Skeletal muscle tissue (tissue), 4 donors: ENCODE data around the gene SRSF1. TPM values are rescaled to one million over a fixed set of nuclear protein-coding genes. Genes with fewer than 3 reads are reported as not detected.

ENCODE experiments used
- H3K27ac ChIP-seq: one replicate; pipeline ENCODE4 v1.7.0; 2013; ENCODE audit warnings: mild to moderate bottlenecking, low read depth, low read length, inconsistent platforms
- H3K27me3 ChIP-seq, 3 donors: one replicate each; pipeline ENCODE4 v1.7.0; 2013; ENCODE audit warnings: low read length in 3 of 3; ENCODE audit not compliant: control insufficient read depth in 3 of 3, insufficient read depth in 3 of 3
- H3K36me3 ChIP-seq, 3 donors: one replicate each; pipeline ENCODE4 v1.7.0; 2013; ENCODE audit warnings: low read length in 3 of 3; ENCODE audit not compliant: control insufficient read depth in 3 of 3, insufficient read depth in 3 of 3
- H3K4me1 ChIP-seq, 3 donors: one replicate each; pipeline ENCODE4 v1.7.0; 2013; ENCODE audit warnings: low read length in 3 of 3, mild to moderate bottlenecking in 3 of 3; ENCODE audit not compliant: control insufficient read depth in 3 of 3, insufficient read depth in 3 of 3
- H3K4me3 ChIP-seq, 3 donors: one replicate each; pipeline ENCODE4 v1.7.0; 2013; ENCODE audit warnings: low read length in 3 of 3
- H3K9ac ChIP-seq, 3 donors: one replicate each; pipeline ENCODE4 v1.7.0; 2013; ENCODE audit warnings: low read length in 3 of 3, mild to moderate bottlenecking in 3 of 3, moderate library complexity in 2 of 3, low read depth in 1 of 3
- H3K9me3 ChIP-seq, 3 donors: one replicate each; pipeline ENCODE4 v1.7.0; 2013; ENCODE audit warnings: low read length in 3 of 3; ENCODE audit not compliant: control insufficient read depth in 3 of 3
- total RNA-seq: library from RNA; depleted of rRNA; stranded (reverse); fragments of >200 nt; gene quantifications from one replicate; pipeline ENCODE4 v1.2.3, GENCODE V29; 2014
- donor health status: Osteomylitis.

The SRSF1 gene
- total RNA-seq, 1 donor from 2014 or later = 224 TPM

- Histone ChIP-seq H3K9me3 (no peaks in the 10 kb centered on the region), H3K4me1 (peaks cover 62 to 67% (median 64%) of the 10 kb centered on the region in 3 donors), H3K27ac (peak overlapping the region; percentile 15), H3K9ac (peak overlapping the region in 1 of 3 donors; percentile 1), H3K36me3 (peaks cover 0 to 2% (median 0%) of the 10 kb centered on the region in 3 donors), H3K4me3 (peak overlapping the region in 1 of 3 donors; percentile 31), H3K27me3 (no peaks in the 10 kb centered on the region)
Observed at GRCh38 chr17:57991537-57991936, 15.5 kb downstream of the SRSF1 start.

GRCh38 chr17:57990037-57990436, 17.0 kb downstream of the SRSF1 start:
- peak overlapping the region; percentile 93 for H3K27ac ChIP-seq
- H3K4me1 ChIP-seq = peaks cover 62 to 72% (median 65%) of the 10 kb centered on the region in 3 donors

GRCh38 chr17:57988301-57989250, 18.5 kb downstream of the SRSF1 start:
- no peaks in the 10 kb centered on the region for H3K27me3 ChIP-seq
- peak overlapping the region; percentile 89 to 93 (median 92) for H3K4me3 ChIP-seq
- H3K36me3 ChIP-seq = peaks cover 0 to 2% (median 0%) of the 10 kb centered on the region in 3 donors
- H3K27ac ChIP-seq = peak overlapping the region; percentile 93
- peaks cover 61 to 72% (median 65%) of the 10 kb centered on the region in 3 donors for H3K4me1 ChIP-seq
- no peaks in the 10 kb centered on the region for H3K9me3 ChIP-seq
- H3K9ac ChIP-seq = peak overlapping the region; percentile 86 to 91 (median 89)

More at GRCh38 chr17:57990037-57990436, 17.0 kb downstream of the SRSF1 start:
- Histone ChIP-seq H3K9me3 (no peaks in the 10 kb centered on the region), H3K36me3 (peaks cover 0 to 2% (median 0%) of the 10 kb centered on the region in 3 donors), H3K9ac (no peak overlapping the region), H3K4me3 (no peak overlapping the region), H3K27me3 (no peaks in the 10 kb centered on the region)

GRCh38 chr17:57987581-57988300, 19.3 kb downstream of the SRSF1 start, which contains the start of gene VEZF1:
TSS of gene VEZF1 (minus strand) at chr17:57988254. CDS start at chr17:57988111, 143 bp downstream.
- Histone ChIP-seq H3K9ac (peak within 1 kb of the TSS; percentile 89 to 91 (median 91)), H3K4me1 (peaks cover 63 to 76% (median 66%) of the 10 kb centered on the region in 3 donors), H3K27me3 (no peaks in the 10 kb centered on the region), H3K4me3 (peak within 1 kb of the TSS; percentile 89 to 93 (median 92)), H3K36me3 (peaks cover 0 to 3% (median under 1%) of the 10 kb centered on the region in 3 donors), H3K27ac (peak within 1 kb of the TSS; percentile 93), H3K9me3 (no peaks in the 10 kb centered on the region)

- H3K27ac ChIP-seq = peak overlapping the region; percentile 93
- peaks cover 63 to 78% (median 67%) of the 10 kb centered on the region in 3 donors for H3K4me1 ChIP-seq
- H3K4me3 ChIP-seq = peak overlapping the region; percentile 82 to 85 (median 85)
- H3K9ac ChIP-seq = peak overlapping the region; percentile 89 to 91 (median 89)
- no peaks in the 10 kb centered on the region for H3K27me3 ChIP-seq
- peaks cover 0 to 9% (median 6%) of the 10 kb centered on the region in 3 donors for H3K36me3 ChIP-seq
- no peaks in the 10 kb centered on the region for H3K9me3 ChIP-seq
Observed at GRCh38 chr17:57986841-57987580, 20.0 kb downstream of the SRSF1 start.

- no peaks in the 10 kb centered on the region for H3K9me3 ChIP-seq
- H3K27me3 ChIP-seq = no peaks in the 10 kb centered on the region
- H3K27ac ChIP-seq = no peak overlapping the region
- peaks cover 58 to 71% (median 58%) of the 10 kb centered on the region in 3 donors for H3K4me1 ChIP-seq
- peak overlapping the region in 2 of 3 donors; percentile 75 to 91 for H3K9ac ChIP-seq
- peak overlapping the region in 2 of 3 donors; percentile 1 to 8 for H3K4me3 ChIP-seq
- H3K36me3 ChIP-seq = peaks cover under 1 to 14% (median 6%) of the 10 kb centered on the region in 3 donors
Observed at GRCh38 chr17:57985675-57985974, 21.4 kb downstream of the SRSF1 start.

GRCh38 chr17:57984936-57985674, 21.9 kb downstream of the SRSF1 start:
- Histone ChIP-seq H3K9me3 (no peaks in the 10 kb centered on the region), H3K27me3 (no peaks in the 10 kb centered on the region), H3K4me1 (peaks cover 61 to 72% (median 62%) of the 10 kb centered on the region in 3 donors), H3K9ac (peak overlapping the region in 2 of 3 donors; percentile 75 to 91), H3K27ac (no peak overlapping the region), H3K4me3 (peak overlapping the region; percentile 22 to 42 (median 38)), H3K36me3 (peaks cover 5 to 20% (median 11%) of the 10 kb centered on the region in 3 donors)

- peak overlapping the region in 1 of 3 donors; percentile 75 for H3K9ac ChIP-seq
- no peak overlapping the region for H3K27ac ChIP-seq
- H3K4me1 ChIP-seq = peaks cover 55 to 65% (median 58%) of the 10 kb centered on the region in 3 donors
- no peaks in the 10 kb centered on the region for H3K27me3 ChIP-seq
- no peaks in the 10 kb centered on the region for H3K9me3 ChIP-seq
- peaks cover 8 to 21% (median 18%) of the 10 kb centered on the region in 3 donors for H3K36me3 ChIP-seq
- peak overlapping the region; percentile 22 to 42 (median 34) for H3K4me3 ChIP-seq
Observed at GRCh38 chr17:57984261-57984890, 22.7 kb downstream of the SRSF1 start.
